K562 (cell line): ENCODE data around the gene ASS1. TPM values are rescaled to one million over a fixed set of nuclear protein-coding genes. Genes with fewer than 3 reads are reported as not detected.

ENCODE experiments used
- ATAC-seq: fragments of 200-7000 bp; cut with Tn5 transposase; 3 replicates; pipeline ENCODE4 v1.9.1; 2020; ENCODE audit warnings: moderate library complexity
- BruUV-seq: library from RNA; stranded (reverse); fragments of 400-500 nt; replicated peaks from 2 replicates; lab custom pipeline; 2021; lab: Mats Ljungman, UMichigan
- CTCF ChIA-PET: fragments of 300-600 bp; formaldehyde crosslinking; extraction: SDS; loops from one replicate; lab custom pipeline; 2021; ENCODE audit warnings: low intra/inter-chr PET ratio; lab: Yijun Ruan, JAX
- POLR2A ChIA-PET: fragments of 300-600, 350-650 bp; sonication (Branson Sonifier 250); formaldehyde crosslinking; extraction: SDS; loops from one replicate; lab custom pipeline; 2021; ENCODE audit warnings: antibody characterized with exemption, inconsistent platforms; lab: Yijun Ruan, JAX
- DNase-seq, 4 experiments: peaks; one replicate each; pipeline versions ENCODE4 v3.0.0 to v3.0.0-alpha.2; 2011 to 2018; ENCODE audit warnings: low spot score in 3 of 4, mixed read lengths in 3 of 4; ENCODE audit errors: extremely low read depth in 1 of 4
- FAIRE-seq: peaks from 2 replicates; lab custom pipeline; 2011; peaks lifted over from hg19 to GRCh38; lab: Jason Lieb, UNC
- H2AFZ ChIP-seq: 2 replicates; pipeline ENCODE4 v1.6.0; 2011; ENCODE audit warnings: low read depth, low read length, control low read depth, inconsistent platforms
- H3K27ac ChIP-seq: fragments of 200-600 bp; 3 replicates; pipeline ENCODE4 v1.8.0; 2011; ENCODE audit warnings: low read depth, mild to moderate bottlenecking, control low read depth, inconsistent platforms, low read length, moderate library complexity, mixed read lengths; ENCODE audit errors: extremely low read depth
- H3K27me3 ChIP-seq, 2 experiments: fragments of 300-600 bp in 1 of 2; 2 replicates in 1 of 2; 3 replicates in 1 of 2; pipeline versions ENCODE4 v1.6.0 to v1.8.0; 2011; ENCODE audit warnings: inconsistent platforms in 2 of 2, low read length in 2 of 2, mild to moderate bottlenecking in 1 of 2, mixed read lengths in 1 of 2, moderate library complexity in 1 of 2; ENCODE audit not compliant: control insufficient read depth in 2 of 2, insufficient read depth in 2 of 2
- H3K36me3 ChIP-seq: fragments of 300-600 bp; 3 replicates; pipeline ENCODE4 v1.8.0; 2011; ENCODE audit warnings: mild to moderate bottlenecking, low read length, inconsistent platforms; ENCODE audit not compliant: control insufficient read depth, insufficient read depth
- H3K4me1 ChIP-seq, 2 experiments: fragments of 200-600 bp in 1 of 2; replicated peaks in 1 of 2; 2 replicates in 1 of 2; 3 replicates in 1 of 2; pipeline versions ENCODE4 v1.5.1 to v1.8.0; 2011; ENCODE audit warnings: inconsistent platforms in 2 of 2, low read length in 2 of 2, mild to moderate bottlenecking in 1 of 2, mixed read lengths in 1 of 2, moderate library complexity in 1 of 2; ENCODE audit not compliant: control insufficient read depth in 2 of 2, insufficient read depth in 2 of 2
- H3K4me2 ChIP-seq: 2 replicates; pipeline ENCODE4 v1.6.1; 2011; ENCODE audit warnings: low read length, control low read depth, inconsistent platforms, mixed read lengths; ENCODE audit not compliant: insufficient read depth
- H3K4me3 ChIP-seq: fragments of 200-600 bp; sonication (generic), shearing (Covaris generic); 2 replicates; pipeline ENCODE4 v1.5.1; 2016; ENCODE audit warnings: control low read depth, inconsistent platforms
- H3K79me2 ChIP-seq: fragments of 200-600 bp; 3 replicates; pipeline ENCODE4 v1.8.0; 2011; ENCODE audit warnings: low read length, inconsistent platforms; ENCODE audit not compliant: control insufficient read depth, insufficient read depth
- H3K9ac ChIP-seq, 2 experiments: 2 replicates each; pipeline versions ENCODE4 v1.6.0 to v1.6.1; 2011; ENCODE audit warnings: low read depth in 2 of 2, low read length in 2 of 2, control low read depth in 1 of 2, inconsistent platforms in 1 of 2, mild to moderate bottlenecking in 1 of 2, mixed read lengths in 1 of 2; ENCODE audit not compliant: insufficient read depth in 1 of 2
- H3K9me1 ChIP-seq: one replicate; pipeline ENCODE4 v1.6.0; 2011; ENCODE audit warnings: inconsistent platforms, mild to moderate bottlenecking, low read length, moderate library complexity; ENCODE audit not compliant: control insufficient read depth, insufficient read depth
- H3K9me3 ChIP-seq: replicated peaks from 2 replicates; pipeline ENCODE4 v1.5.1; 2011; ENCODE audit warnings: low read depth, low read length, inconsistent platforms; ENCODE audit not compliant: control insufficient read depth, insufficient read depth
- H4K20me1 ChIP-seq: replicated peaks from 2 replicates; pipeline ENCODE4 v1.6.1; 2011; ENCODE audit warnings: low read length, inconsistent platforms, mixed read lengths; ENCODE audit not compliant: control insufficient read depth, insufficient read depth
- CHCHD3 ChIP-seq: fragments of 250-450 bp; sonication (Bioruptor Pico); IDR thresholded peaks from 2 replicates; pipeline ENCODE4 v2.1.2; 2022; ENCODE audit warnings: mild to moderate bottlenecking
- ESRRA ChIP-seq: fragments of 450-650 bp; IDR thresholded peaks from 2 replicates; pipeline ENCODE4 v1.6.1; 2014; ENCODE audit warnings: low read depth, mild to moderate bottlenecking, moderate library complexity, borderline replicate concordance
- ETV5 ChIP-seq: sonication (generic); formaldehyde crosslinking; IDR thresholded peaks from 2 replicates; pipeline ENCODE4 v1.4.0; 2020; ENCODE audit warnings: low read depth, mild to moderate bottlenecking, missing genetic modification reagents
- GTF2E2 ChIP-seq: fragments of 200-800 bp; sonication (Bioruptor generic); IDR thresholded peaks from 2 replicates; pipeline ENCODE4 v1.6.1; 2016; ENCODE audit warnings: missing genetic modification characterization, missing compliant biosample characterization
- HDAC6 ChIP-seq: IDR thresholded peaks from 2 replicates; pipeline ENCODE4 v1.6.1; 2012; ENCODE audit warnings: low read depth, mild to moderate bottlenecking, control low read depth, inconsistent platforms, low read length, moderate library complexity
- MTA3 ChIP-seq: fragments of 450-650 bp; formaldehyde crosslinking; IDR thresholded peaks from 2 replicates; pipeline ENCODE4 v1.6.1; 2017; ENCODE audit warnings: mild to moderate bottlenecking, borderline replicate concordance
- PHB2 ChIP-seq: fragments of 450-650 bp; IDR thresholded peaks from 2 replicates; pipeline ENCODE4 v1.6.1; 2017; ENCODE audit warnings: low read depth
- PHF20 ChIP-seq: fragments of 450-650 bp; IDR thresholded peaks from 2 replicates; pipeline ENCODE4 v1.6.1; 2018; ENCODE audit not compliant: partially characterized antibody
- SRSF3 ChIP-seq: fragments of 200-400 bp; formaldehyde crosslinking; IDR thresholded peaks from 2 replicates; pipeline ENCODE4 v1.6.1; 2016; ENCODE audit warnings: mild to moderate bottlenecking, low read length, moderate library complexity; ENCODE audit not compliant: insufficient read depth
- USF1 ChIP-seq: sonication (generic); formaldehyde crosslinking; IDR thresholded peaks from 2 replicates; pipeline ENCODE4 v1.9.0; 2022; ENCODE audit warnings: mild to moderate bottlenecking, missing genetic modification reagents
- VEZF1 ChIP-seq: fragments of 200-800 bp; sonication (Bioruptor generic); IDR thresholded peaks from 2 replicates; pipeline ENCODE4 v1.6.1; 2017; ENCODE audit warnings: missing genetic modification characterization, missing compliant biosample characterization
- ZNF766 ChIP-seq: fragments of 200-800 bp; sonication (Bioruptor generic); conservative IDR thresholded peaks from 2 replicates; pipeline ENCODE4 v1.6.1; 2016; ENCODE audit warnings: missing genetic modification characterization, missing compliant biosample characterization
- WGBS: fragments of 100-300 bp; shearing (Covaris generic); methylation state at CpG from one replicate; pipeline ENCODE4 v1.1.6; 2016; ENCODE audit warnings: low coverage, mixed read lengths; ENCODE audit not compliant: insufficient coverage; ENCODE audit errors: missing lambda C conversion rate; 5-methylcytosine and 5-hydroxymethylcytosine counted together
- in situ Hi-C: fragments of 300-500 bp; cut with MboI; formaldehyde crosslinking; loops from 4 replicates; pipeline ENCODE4 v1.15.0; 2018; ENCODE audit warnings: inconsistent platforms, mixed read lengths
- intact Hi-C: fragments of 100-400 bp; cut with micrococcal nuclease; formaldehyde crosslinking; loops from 2 replicates; pipeline ENCODE4 v1.14.2; 2022
- polyA plus RNA-seq, 8 experiments: library from polyadenylated mRNA; depleted of rRNA in 4 of 8; stranded (reverse) in 5 of 8; unstranded in 3 of 8; fragments of >200 nt; fragmentation: Nextera tagmentation in 2 of 8; fragmentation: Illumina TruSeq in 1 of 8; extraction: Ambion mirVana in 2 of 8; extraction: Trizol in 1 of 8; gene quantifications; 2 replicates each; pipeline versions ENCODE4 v1.2.1 to v1.2.3, GENCODE V29; 2011 to 2014; ENCODE audit warnings: inconsistent platforms in 1 of 8, missing spikeins in 1 of 8
- total RNA-seq, 7 experiments: library from RNA; depleted of rRNA in 6 of 7; stranded (reverse); fragments of >200 nt in 6 of 7; fragmentation: Illumina TruSeq in 2 of 7; extraction: Trizol in 2 of 7; gene quantifications; 2 replicates each; pipeline versions ENCODE4 v1.2.1 to v1.2.3, GENCODE V29; 2011 to 2021; ENCODE audit warnings: low replicate concordance in 1 of 7

The ASS1 gene
- total and polyA plus RNA-seq, 9 of the 15 experiments (the other 6 are each of a cell fraction or from before 2014, with no cell fraction given): 1.5 to 5.7 (median 3.7) TPM

- Histone ChIP-seq H3K79me2 (no peaks in the 10 kb centered on the region), H3K36me3 (no peaks in the 10 kb centered on the region), H3K27me3 (peaks cover 23 to 78% of the 10 kb centered on the region in 2 experiments; a peak in 4 of 5 replicates), H3K4me3 (no peak overlapping the region), H2AFZ (no peak overlapping the region), H3K9me3 (peaks cover 3% of the 10 kb centered on the region; the same call in 1 of the 2 replicates), H3K9me1 (no peaks in the 10 kb centered on the region), H3K4me1 (peaks cover 0 to 42% of the 10 kb centered on the region in 2 experiments; a peak in 2 of 5 replicates), H3K9ac (no peak overlapping the region), H4K20me1 (peaks cover under 1% of the 10 kb centered on the region; the same call in 1 of the 2 replicates), H3K27ac (no peak overlapping the region), H3K4me2 (no peak overlapping the region)
- CTCF ChIA-PET: no interaction called here
- intact Hi-C loops: no loop called here
- in situ Hi-C loops: no loop called here
- ATAC-seq (no peak), DNase-seq (no peak), FAIRE-seq (no peak)
- WGBS: 11% methylated on average over 15 of the region's 17 CpGs
- no peak for TF ChIP-seq PHB2
- TF ChIP-seq ETV5: no peak
- POLR2A ChIA-PET: interaction anchor here (0.5 to 0.6 kb wide), 2 partner anchors 209 to 902 kb away, joined by 3 to 4 read pairs; no protein-coding TSS in a partner anchor
- no TSS peak for BruUV-seq
These were observed 13.0 kb upstream of the ASS1 start for GRCh38 chr9:130431536-130432303.

GRCh38 chr9:130432362-130432761 is 12.4 kb upstream of the ASS1 start:
- H3K79me2 ChIP-seq: no peaks in the 10 kb centered on the region
- no peak overlapping the region for H3K4me2 ChIP-seq
- H3K9me1 ChIP-seq: no peaks in the 10 kb centered on the region
- no peak overlapping the region for H3K27ac ChIP-seq
- H3K4me3 ChIP-seq: no peak overlapping the region
- FAIRE-seq (no peak), ATAC-seq (no peak), DNase-seq (no peak)
- H4K20me1 ChIP-seq: 0 out of 2 replicates have a peak, but pooled peaks cover 2% of the 10 kb centered on the region
- H3K4me1 ChIP-seq: peaks cover 0 to 37% of the 10 kb centered on the region in 2 experiments; a peak in 2 of 5 replicates
- peaks cover 17 to 72% of the 10 kb centered on the region in 2 experiments; a peak in 4 of 5 replicates for H3K27me3 ChIP-seq
- WGBS: 14% methylated on average over 10 of the region's 11 CpGs
- intact Hi-C loops (no loop called here), in situ Hi-C loops (no loop called here)
- no TSS peak for BruUV-seq
- POLR2A ChIA-PET: no interaction called here
- CTCF ChIA-PET: no interaction called here
- no peak overlapping the region for H2AFZ ChIP-seq
- H3K36me3 ChIP-seq: no peaks in the 10 kb centered on the region
- no peak overlapping the region for H3K9ac ChIP-seq
- peaks cover 3% of the 10 kb centered on the region; the same call in 1 of the 2 replicates for H3K9me3 ChIP-seq
- TF ChIP-seq MTA3 (no peak), CHCHD3 (CRISPR knock-in tag) (no peak), PHF20 (no peak), ESRRA (no peak), USF1 (CRISPR knock-in tag) (no peak), GTF2E2 (tag) (no peak), ZNF766 (CRISPR knock-in tag) (no peak), VEZF1 (no peak), HDAC6 (no peak), SRSF3 (no peak)
